GM23248 (cell line): Measurements from ENCODE around the gene ANKDD1A. TPM values are rescaled to one million over a fixed set of nuclear protein-coding genes. Genes with fewer than 3 reads are reported as not detected.

Experiments
- DNase-seq: peaks from one replicate; pipeline ENCODE4 v3.0.0-alpha.2; 2015
- H2AFZ ChIP-seq: fragments of 200-600 bp; sonication (generic); 2 replicates; pipeline ENCODE4 v1.6.1; 2016; ENCODE audit warnings: antibody characterized with exemption
- H3F3A ChIP-seq: fragments of 200-600 bp; sonication (generic); 2 replicates; pipeline ENCODE4 v1.6.1; 2016; ENCODE audit warnings: mild to moderate bottlenecking, antibody characterized with exemption, mixed run types; ENCODE audit not compliant: insufficient read depth
- H3K27ac ChIP-seq: fragments of 200-600 bp; sonication (generic); 2 replicates; pipeline ENCODE4 v1.5.1; 2016; ENCODE audit warnings: mild to moderate bottlenecking
- H3K27me3 ChIP-seq: fragments of 200-600 bp; sonication (generic); replicated peaks from 2 replicates; pipeline ENCODE4 v1.6.1; 2016; ENCODE audit warnings: mild to moderate bottlenecking; ENCODE audit not compliant: insufficient read depth
- H3K36me3 ChIP-seq: fragments of 200-600 bp; sonication (generic); 2 replicates; pipeline ENCODE4 v1.6.1; 2016; ENCODE audit warnings: low read depth, mild to moderate bottlenecking
- H3K4me1 ChIP-seq: fragments of 200-600 bp; sonication (generic); 2 replicates; pipeline ENCODE4 v1.6.1; 2016; ENCODE audit warnings: mild to moderate bottlenecking; ENCODE audit not compliant: insufficient read depth
- H3K4me2 ChIP-seq: fragments of 200-600 bp; sonication (generic); one replicate; pipeline ENCODE4 v1.6.1; 2016; ENCODE audit warnings: mild to moderate bottlenecking; ENCODE audit not compliant: unreplicated experiment
- H3K4me3 ChIP-seq: fragments of 200-600 bp; sonication (generic); 2 replicates; pipeline ENCODE4 v1.5.1; 2016; ENCODE audit warnings: mild to moderate bottlenecking
- H3K79me2 ChIP-seq: fragments of 200-600 bp; sonication (generic); 2 replicates; pipeline ENCODE4 v1.6.1; 2016; ENCODE audit warnings: mild to moderate bottlenecking; ENCODE audit not compliant: insufficient read depth
- H3K9ac ChIP-seq: fragments of 200-600 bp; sonication (generic); 2 replicates; pipeline ENCODE4 v1.6.1; 2016; ENCODE audit warnings: mild to moderate bottlenecking
- H3K9me2 ChIP-seq: fragments of 200-600 bp; sonication (generic); 2 replicates; pipeline ENCODE4 v1.6.1; 2016; ENCODE audit warnings: mixed run types, mild to moderate bottlenecking, moderate library complexity; ENCODE audit not compliant: insufficient read depth
- H3K9me3 ChIP-seq: fragments of 200-600 bp; sonication (generic); one replicate; pipeline ENCODE4 v1.6.1; 2017; ENCODE audit warnings: low read depth
- H4K20me1 ChIP-seq: fragments of 200-600 bp; sonication (generic); 2 replicates; pipeline ENCODE4 v1.6.0; 2016; ENCODE audit not compliant: insufficient read depth
- EZH2 ChIP-seq: fragments of 200-600 bp; sonication (generic); IDR thresholded peaks from 2 replicates; pipeline ENCODE4 v1.6.1; 2018; ENCODE audit warnings: antibody characterized with exemption, mild to moderate bottlenecking; ENCODE audit not compliant: insufficient read depth, poor library complexity, severe bottlenecking
- EZH2phosphoT487 ChIP-seq: fragments of 200-600 bp; sonication (generic); IDR thresholded peaks from 2 replicates; pipeline ENCODE4 v1.6.1; 2018; ENCODE audit warnings: antibody characterized with exemption, moderate library complexity, mild to moderate bottlenecking, low read depth; ENCODE audit not compliant: insufficient read depth
- WGBS, 2 experiments: methylation state at CpG; one replicate each; pipeline ENCODE4 v1.1.6; 2015 to 2017; ENCODE audit warnings: low lambda C conversion rate in 2 of 2, low coverage in 1 of 2; ENCODE audit errors: missing lambda C conversion rate in 2 of 2; 5-methylcytosine and 5-hydroxymethylcytosine counted together
- in situ Hi-C: fragments of 300-500 bp; cut with MboI; formaldehyde crosslinking; loops from 2 replicates; pipeline ENCODE4 v1.15.0; 2020
- polyA plus RNA-seq: library from polyadenylated mRNA; unstranded; fragments of >200 nt; fragmentation: Nextera tagmentation; extraction: Ambion mirVana; gene quantifications from 2 replicates; pipeline ENCODE4 v1.2.1, GENCODE V29; 2016
- total RNA-seq: library from RNA; depleted of rRNA; stranded (reverse); fragments of >200 nt; shearing (Covaris generic); gene quantifications from 2 replicates; pipeline ENCODE4 v1.2.3, GENCODE V29; 2014

Gene ANKDD1A
- total and polyA plus RNA-seq, 2 experiments from 2014 or later, result 2.7 to 3.1 TPM

- H3K9me2 ChIP-seq, result no peaks in the 10 kb centered on the region
- peaks cover 44% of the 10 kb centered on the region for H3F3A ChIP-seq
- WGBS, 2 experiments, result 20 to 21% methylated on average over 9 of the region's 9 CpGs
- no peak for DNase-seq
- no peaks in the 10 kb centered on the region for H3K27me3 ChIP-seq
- H3K4me1 ChIP-seq, result peaks cover 44% of the 10 kb centered on the region
- in situ Hi-C loops, result no loop called here
- H2AFZ ChIP-seq, result peak overlapping the region; percentile 58
- TF ChIP-seq EZH2phosphoT487 (no peak), EZH2 (no peak)
- H3K79me2 ChIP-seq, result peaks cover 72% of the 10 kb centered on the region
- H3K27ac ChIP-seq, result peak overlapping the region; percentile 93
- no peaks in the 10 kb centered on the region for H3K9me3 ChIP-seq
- peak overlapping the region; percentile 68 for H3K9ac ChIP-seq
- 0 out of 2 replicates have a peak, but pooled peaks cover 3% of the 10 kb centered on the region for H4K20me1 ChIP-seq
- H3K4me3 ChIP-seq, result peak overlapping the region; percentile 30
- peak overlapping the region; percentile 70 for H3K4me2 ChIP-seq
- H3K36me3 ChIP-seq, result no peaks in the 10 kb centered on the region; the same call in 1 of the 2 replicates
Measured at GRCh38 chr15:64985366-64986033, 73.8 kb downstream of the ANKDD1A start.

- in situ Hi-C loops, result no loop called here
- no peak overlapping the region for H3K27ac ChIP-seq
- H3K4me1 ChIP-seq, result peaks cover 44% of the 10 kb centered on the region
- H3F3A ChIP-seq, result peaks cover 44% of the 10 kb centered on the region
- DNase-seq, result peak; percentile 31
- TF ChIP-seq EZH2phosphoT487, result no peak
- no peak for TF ChIP-seq EZH2
- H3K9ac ChIP-seq, result no peak overlapping the region
- H3K27me3 ChIP-seq, result no peaks in the 10 kb centered on the region
- H3K36me3 ChIP-seq, result no peaks in the 10 kb centered on the region; the same call in 1 of the 2 replicates
- H4K20me1 ChIP-seq, result 0 out of 2 replicates have a peak, but pooled peaks cover 3% of the 10 kb centered on the region
- 10 to 19% methylated on average over 3 of the region's 3 CpGs for WGBS, 2 experiments
- 0 out of 2 replicates have a peak overlapping the region, but pooled peaks have one; percentile 1 for H3K4me3 ChIP-seq
- no peaks in the 10 kb centered on the region for H3K9me2 ChIP-seq
- H3K79me2 ChIP-seq, result peaks cover 59% of the 10 kb centered on the region
- H2AFZ ChIP-seq, result no peak overlapping the region
- no peaks in the 10 kb centered on the region for H3K9me3 ChIP-seq
- no peak overlapping the region for H3K4me2 ChIP-seq
Measured at GRCh38 chr15:64987136-64987535, 75.4 kb downstream of the ANKDD1A start.

- 1% methylated on average over 49 to 72 of the region's 75 CpGs for whole genome bisulfite sequencing, 2 experiments
Measured at GRCh38 chr15:64989416-64990167, 77.9 kb downstream of the ANKDD1A start, which contains the start of gene SPG21. Gene SPG21 (minus strand): TSS chr15:64989914. CDS start chr15:64983569, 6,345 bp downstream.

GRCh38 chr15:64990168-64990470, 78.4 kb downstream of the ANKDD1A start:
- Histone ChIP-seq H3K27ac (peak overlapping the region; percentile 88), H2AFZ (peak overlapping the region; percentile 92), H3K27me3 (no peaks in the 10 kb centered on the region), H3K9me3 (no peaks in the 10 kb centered on the region), H3K4me3 (peak overlapping the region; percentile 91), H3K79me2 (peaks cover 37% of the 10 kb centered on the region), H3K36me3 (no peaks in the 10 kb centered on the region), H3K4me1 (peaks cover 24% of the 10 kb centered on the region), H3K4me2 (peak overlapping the region; percentile 94), H3K9ac (peak overlapping the region; percentile 97), H3K9me2 (no peaks in the 10 kb centered on the region), H3F3A (peaks cover 22% of the 10 kb centered on the region), H4K20me1 (no peaks in the 10 kb centered on the region)
- in situ Hi-C loops, result no loop called here
- DNase-seq, result no peak
- WGBS, 2 experiments, result 1% methylated on average over 9 of the region's 9 CpGs
- no peak for TF ChIP-seq EZH2phosphoT487

More at GRCh38 chr15:64989416-64990167, 77.9 kb downstream of the ANKDD1A start, which contains the start of gene SPG21:
- H2AFZ ChIP-seq, result peak within 1 kb of the TSS; percentile 92
- H3K27me3 ChIP-seq, result no peaks in the 10 kb centered on the region
- peak within 1 kb of the TSS; percentile 94 for H3K4me2 ChIP-seq
- peaks cover 30% of the 10 kb centered on the region for H3K4me1 ChIP-seq
- H3K27ac ChIP-seq, result peak within 1 kb of the TSS; percentile 88
- no peaks in the 10 kb centered on the region for H3K36me3 ChIP-seq
- in situ Hi-C loops, result no loop called here
- H3K9ac ChIP-seq, result peak within 1 kb of the TSS; percentile 97
- H3K4me3 ChIP-seq, result peak within 1 kb of the TSS; percentile 91
- no peaks in the 10 kb centered on the region for H4K20me1 ChIP-seq
- TF ChIP-seq EZH2phosphoT487 (no peak), EZH2 (no peak)
- peak; percentile 97 for DNase-seq
- peaks cover 37% of the 10 kb centered on the region for H3K79me2 ChIP-seq
- H3K9me2 ChIP-seq, result no peaks in the 10 kb centered on the region
- H3K9me3 ChIP-seq, result no peaks in the 10 kb centered on the region
- H3F3A ChIP-seq, result peaks cover 24% of the 10 kb centered on the region
